ENCODE results near the gene NCK1.

Gene NCK1

GRCh38 chr3:136973352-136973751, 111.3 kb downstream of the NCK1 start:
- TF ChIP-seq TAF1 (IDR thresholded peaks at IDR 0.05; ENCODE audit: borderline replicate concordance, insufficient read depth, low read length), result no peak

GRCh38 chr3:136974670-136975069, 112.7 kb downstream of the NCK1 start:
- no peak for TF ChIP-seq TAF1 (IDR thresholded peaks at IDR 0.05; ENCODE audit: borderline replicate concordance, insufficient read depth, low read length)
- no peak for TF ChIP-seq SIN3A (IDR thresholded peaks at IDR 0.05; ENCODE audit: borderline replicate concordance, insufficient read depth, low read length)
- TF ChIP-seq, protein P1, sequence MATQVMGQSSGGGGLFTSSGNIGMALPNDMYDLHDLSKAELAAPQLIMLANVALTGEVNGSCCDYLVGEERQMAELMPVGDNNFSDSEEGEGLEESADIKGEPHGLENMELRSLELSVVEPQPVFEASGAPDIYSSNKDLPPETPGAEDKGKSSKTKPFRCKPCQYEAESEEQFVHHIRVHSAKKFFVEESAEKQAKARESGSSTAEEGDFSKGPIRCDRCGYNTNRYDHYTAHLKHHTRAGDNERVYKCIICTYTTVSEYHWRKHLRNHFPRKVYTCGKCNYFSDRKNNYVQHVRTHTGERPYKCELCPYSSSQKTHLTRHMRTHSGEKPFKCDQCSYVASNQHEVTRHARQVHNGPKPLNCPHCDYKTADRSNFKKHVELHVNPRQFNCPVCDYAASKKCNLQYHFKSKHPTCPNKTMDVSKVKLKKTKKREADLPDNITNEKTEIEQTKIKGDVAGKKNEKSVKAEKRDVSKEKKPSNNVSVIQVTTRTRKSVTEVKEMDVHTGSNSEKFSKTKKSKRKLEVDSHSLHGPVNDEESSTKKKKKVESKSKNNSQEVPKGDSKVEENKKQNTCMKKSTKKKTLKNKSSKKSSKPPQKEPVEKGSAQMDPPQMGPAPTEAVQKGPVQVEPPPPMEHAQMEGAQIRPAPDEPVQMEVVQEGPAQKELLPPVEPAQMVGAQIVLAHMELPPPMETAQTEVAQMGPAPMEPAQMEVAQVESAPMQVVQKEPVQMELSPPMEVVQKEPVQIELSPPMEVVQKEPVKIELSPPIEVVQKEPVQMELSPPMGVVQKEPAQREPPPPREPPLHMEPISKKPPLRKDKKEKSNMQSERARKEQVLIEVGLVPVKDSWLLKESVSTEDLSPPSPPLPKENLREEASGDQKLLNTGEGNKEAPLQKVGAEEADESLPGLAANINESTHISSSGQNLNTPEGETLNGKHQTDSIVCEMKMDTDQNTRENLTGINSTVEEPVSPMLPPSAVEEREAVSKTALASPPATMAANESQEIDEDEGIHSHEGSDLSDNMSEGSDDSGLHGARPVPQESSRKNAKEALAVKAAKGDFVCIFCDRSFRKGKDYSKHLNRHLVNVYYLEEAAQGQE (IDR thresholded peaks at IDR 0.05; ENCODE audit: insufficient read depth in 1 of 2, low read depth in 2 of 2, low read length in 2 of 2), result no peak
- no peak for TF ChIP-seq FOXP2 (optimal IDR thresholded peaks at IDR 0.05; ENCODE audit: borderline replicate concordance, extremely low read depth, extremely low read length, insufficient read depth)

DNA sequence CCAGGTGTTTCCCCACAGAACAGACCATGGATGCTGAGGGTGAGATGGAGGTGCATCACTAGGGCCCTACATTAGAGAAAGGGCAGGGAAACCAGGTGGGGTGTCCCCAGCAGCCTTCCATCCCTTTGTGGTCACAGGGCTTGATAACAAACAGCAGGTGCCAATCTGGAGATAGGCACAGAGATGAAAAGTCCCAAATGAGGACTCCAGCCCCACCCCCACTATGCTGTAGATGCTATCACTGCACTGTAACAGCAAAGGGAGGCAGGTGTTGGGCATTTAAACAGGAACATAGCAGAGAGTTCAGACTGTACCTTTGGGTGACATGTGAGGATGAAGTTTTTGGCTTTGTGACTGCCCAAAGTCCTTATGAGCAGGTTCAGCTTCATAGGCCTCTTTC, 117.2 kb downstream of the NCK1 start:
- TF ChIP-seq POLR2AphosphoS5 (IDR thresholded peaks at IDR 0.05; ENCODE audit: low read depth, low read length) (no peak), SIN3A (IDR thresholded peaks at IDR 0.05; ENCODE audit: borderline replicate concordance, insufficient read depth, low read length) (no peak), FOXP2 (optimal IDR thresholded peaks at IDR 0.05; ENCODE audit: borderline replicate concordance, extremely low read depth, extremely low read length, insufficient read depth) (no peak), TAF1 (IDR thresholded peaks at IDR 0.05; ENCODE audit: borderline replicate concordance, insufficient read depth, low read length) (no peak)
- TF ChIP-seq, protein P1 (IDR thresholded peaks at IDR 0.05; ENCODE audit: insufficient read depth in 1 of 2, low read depth in 2 of 2, low read length in 2 of 2), result no peak

DNA sequence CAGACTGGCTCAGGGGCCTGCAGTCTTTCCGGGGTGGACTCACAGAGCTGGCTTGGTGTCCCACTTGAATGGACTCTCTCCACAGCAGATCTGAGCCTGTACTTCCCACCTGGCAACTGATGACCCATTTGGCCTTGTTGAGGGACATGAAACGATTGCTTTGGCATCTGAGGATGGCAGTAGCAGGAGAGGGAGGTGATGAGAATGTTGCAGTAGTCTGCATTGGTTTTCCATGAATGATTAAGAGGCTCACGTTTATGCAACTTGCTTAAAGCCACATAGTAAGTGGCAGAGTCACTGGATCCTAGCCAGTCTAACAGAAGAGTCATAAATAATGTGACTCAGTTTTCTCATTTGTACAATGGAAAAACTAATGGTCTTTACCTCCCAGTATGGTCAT, 117.7 kb downstream of the NCK1 start:
- TF ChIP-seq TAF1 (IDR thresholded peaks at IDR 0.05; ENCODE audit: borderline replicate concordance, insufficient read depth, low read length) (no peak), POLR2AphosphoS5 (IDR thresholded peaks at IDR 0.05; ENCODE audit: low read depth, low read length) (no peak), FOXP2 (optimal IDR thresholded peaks at IDR 0.05; ENCODE audit: borderline replicate concordance, extremely low read depth, extremely low read length, insufficient read depth) (no peak), SIN3A (IDR thresholded peaks at IDR 0.05; ENCODE audit: borderline replicate concordance, insufficient read depth, low read length) (no peak)
- TF ChIP-seq, protein P1 (IDR thresholded peaks at IDR 0.05; ENCODE audit: insufficient read depth in 1 of 2, low read depth in 2 of 2, low read length in 2 of 2), result no peak

GRCh38 chr3:136982033-136982432, 120.0 kb downstream of the NCK1 start:
- no peak for TF ChIP-seq FOXP2 (optimal IDR thresholded peaks at IDR 0.05; ENCODE audit: borderline replicate concordance, extremely low read depth, extremely low read length, insufficient read depth)
- TF ChIP-seq, protein P1 (IDR thresholded peaks at IDR 0.05; ENCODE audit: insufficient read depth in 1 of 2, low read depth in 2 of 2, low read length in 2 of 2), result no peak
- no peak for TF ChIP-seq POLR2AphosphoS5 (IDR thresholded peaks at IDR 0.05; ENCODE audit: low read depth, low read length)
- TF ChIP-seq SIN3A (IDR thresholded peaks at IDR 0.05; ENCODE audit: borderline replicate concordance, insufficient read depth, low read length), result no peak
- TF ChIP-seq TAF1 (IDR thresholded peaks at IDR 0.05; ENCODE audit: borderline replicate concordance, insufficient read depth, low read length), result no peak
